Measurements from ENCODE around the gene REST.
A peak's percentile ranks its signal among the peaks of the same experiment; 100 is the strongest.

Gene REST

GRCh38 chr4:56976283-56976836 is 68.7 kb downstream of the REST start:
- DNase-seq (ENCODE audit: low spot score), result peak; percentile 47

GRCh38 chr4:56976837-56977320 is 69.2 kb downstream of the REST start:
- peak; percentile 73 for DNase-seq (ENCODE audit: low spot score)

- peak; percentile 94 for DNase-seq (ENCODE audit: low spot score)
Measured at GRCh38 chr4:56977321-56978012, 69.8 kb downstream of the REST start, which contains the start of gene NOA1. Gene NOA1 (minus strand): TSS chr4:56977606. CDS start chr4:56977585, 21 bp downstream.

- peak; percentile 89 for DNase-seq (ENCODE audit: low spot score)
Measured at GRCh38 chr4:56978750-56979303, 71.1 kb downstream of the REST start, which contains the start of gene POLR2B. Gene POLR2B (plus strand): TSS chr4:56978896. CDS start chr4:56978986, 90 bp downstream.

GRCh38 chr4:56979421-56980072 is 71.8 kb downstream of the REST start:
- no peak for DNase-seq (ENCODE audit: low spot score)

GRCh38 chr4:56981795-56982201 is 74.1 kb downstream of the REST start:
- no peak for DNase-seq (ENCODE audit: low spot score)

GRCh38 chr4:56986192-56986591 is 78.5 kb downstream of the REST start:
- no peak for DNase-seq (ENCODE audit: low spot score)

- DNase-seq (ENCODE audit: low spot score), result no peak
Measured at GRCh38 chr4:56986952-56987351, 79.3 kb downstream of the REST start.

GRCh38 chr4:56990109-56990905 is 82.6 kb downstream of the REST start:
- no peak for DNase-seq (ENCODE audit: low spot score)

GRCh38 chr4:56995525-56995924 is 87.8 kb downstream of the REST start:
- DNase-seq (ENCODE audit: low spot score), result peak; percentile 80

- no peak for DNase-seq (ENCODE audit: low spot score)
Measured at GRCh38 chr4:56999751-57000150, 92.1 kb downstream of the REST start.

- no peak for DNase-seq (ENCODE audit: low spot score)
Measured at GRCh38 chr4:57013543-57014120, 105.9 kb downstream of the REST start.
